Activated T-helper 2 cell treated with anti-CD3 and anti-CD28 coated beads, Interferon-gamma antibody, Interleukin-2, Interleukin-4, amounts not matched to agents 10 μg/mL and 5 μg/mL and 100 μg/mL, durations not matched to agents 14 hours and 24 hours and 36 hours (primary cell): ENCODE data around the gene DACT2. TPM values are rescaled to one million over a fixed set of nuclear protein-coding genes. Genes with fewer than 3 reads are reported as not detected.

ENCODE experiments used
- DNase-seq: peaks from one replicate; pipeline ENCODE4 v3.0.0; 2021; ENCODE audit warnings: low spot score
- H3K27ac Mint-ChIP-seq: one replicate; pipeline ENCODE4 v1.8.0; 2021; ENCODE audit warnings: mixed read lengths
- H3K27me3 Mint-ChIP-seq: one replicate; pipeline ENCODE4 v1.8.0; 2021; ENCODE audit warnings: low read depth, mixed read lengths
- H3K36me3 Mint-ChIP-seq: one replicate; pipeline ENCODE4 v1.8.0; 2021; ENCODE audit warnings: low read depth, mixed read lengths
- H3K4me1 Mint-ChIP-seq: one replicate; pipeline ENCODE4 v1.8.0; 2021; ENCODE audit warnings: low read depth, mixed read lengths
- H3K4me3 Mint-ChIP-seq: one replicate; pipeline ENCODE4 v1.8.0; 2021; ENCODE audit warnings: low read depth, mild to moderate bottlenecking, moderate library complexity, mixed read lengths
- H3K9me3 Mint-ChIP-seq: one replicate; pipeline ENCODE4 v1.8.0; 2021; ENCODE audit warnings: mixed read lengths
- intact Hi-C: fragments of 100-400 bp; cut with micrococcal nuclease; formaldehyde crosslinking; loops from one replicate; pipeline ENCODE4 v1.15.1; 2023
- total RNA-seq: library from RNA; stranded (reverse); gene quantifications from 2 replicates; pipeline ENCODE4 v1.2.3, GENCODE V29; 2022

The DACT2 gene
- total RNA-seq, 1 donor from 2014 or later = 0.80 TPM

DNA sequence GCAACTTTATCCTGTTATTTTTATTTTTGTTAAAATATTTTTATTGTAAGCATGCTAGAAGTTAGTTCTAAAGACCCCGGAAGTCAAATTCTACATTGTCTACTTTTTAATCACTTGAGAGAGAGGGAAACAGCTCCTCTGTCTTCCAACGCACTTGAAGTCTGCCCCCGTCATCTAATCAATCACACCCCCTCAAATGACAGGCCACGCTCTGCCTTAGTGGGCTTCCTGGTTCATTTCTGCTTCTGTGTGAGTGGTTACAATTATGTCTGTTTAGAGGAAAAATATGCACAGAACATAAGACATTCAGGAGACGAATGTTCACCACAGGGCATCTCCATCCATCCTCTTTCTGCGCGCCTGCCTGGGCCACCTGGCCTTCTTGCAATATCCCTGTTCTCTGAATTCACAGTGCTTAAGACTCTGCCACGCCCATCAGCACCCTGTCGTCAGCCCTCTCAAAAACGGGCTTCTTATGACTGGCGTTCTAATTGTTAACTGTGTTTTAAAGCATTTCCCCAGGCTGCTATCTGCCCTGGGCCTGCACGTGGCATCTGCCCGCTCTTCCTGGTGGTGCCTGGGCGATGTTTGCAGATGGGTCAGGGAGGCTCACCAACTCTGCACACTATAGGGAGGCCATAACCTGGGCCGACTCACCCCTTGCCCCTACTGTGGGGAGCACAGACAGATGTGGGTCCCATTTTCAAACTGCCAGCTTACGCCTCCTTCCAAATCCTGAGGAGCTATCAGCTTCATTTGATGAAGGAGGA is 15.4 kb downstream of the DACT2 start:
- Mint-ChIP-seq H3K4me3 (no peak overlapping the region), H3K27me3 (peaks cover 2% of the 10 kb centered on the region), H3K27ac (no peak overlapping the region), H3K36me3 (no peaks in the 10 kb centered on the region), H3K9me3 (no peaks in the 10 kb centered on the region), H3K4me1 (peaks cover 3% of the 10 kb centered on the region)
- intact Hi-C loops = no loop called here
- DNase-seq = no peak

DNA sequence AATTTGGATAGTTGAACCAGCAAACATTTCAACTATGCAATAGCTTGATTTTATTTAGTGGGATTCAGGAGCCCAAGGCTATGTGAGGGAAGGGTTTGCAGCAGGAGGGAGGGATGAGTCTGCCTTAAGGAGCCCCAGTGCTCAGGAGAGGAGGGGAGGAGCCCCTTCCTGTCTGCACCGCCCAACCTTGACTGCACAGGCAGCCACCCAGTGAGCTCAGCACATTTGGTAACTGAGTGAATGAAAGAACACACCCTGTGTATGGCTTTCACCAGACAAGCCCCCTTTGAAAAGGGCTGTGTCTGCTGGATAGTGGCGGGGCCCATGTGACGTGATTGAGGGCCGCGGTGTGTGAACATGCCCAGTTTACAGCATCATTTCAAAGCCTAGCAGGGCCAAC is 17.0 kb downstream of the DACT2 start:
- DNase-seq = no peak
- H3K36me3 Mint-ChIP-seq = no peaks in the 10 kb centered on the region
- no peak overlapping the region for H3K4me3 Mint-ChIP-seq
- H3K4me1 Mint-ChIP-seq = peaks cover 3% of the 10 kb centered on the region
- no peak overlapping the region for H3K27ac Mint-ChIP-seq
- intact Hi-C loops = no loop called here
- peaks cover 2% of the 10 kb centered on the region for H3K27me3 Mint-ChIP-seq
- no peaks in the 10 kb centered on the region for H3K9me3 Mint-ChIP-seq

GRCh38 chr6:168301648-168302398 is 17.8 kb downstream of the DACT2 start:
- no peak overlapping the region for H3K27ac Mint-ChIP-seq
- peaks cover 3% of the 10 kb centered on the region for H3K4me1 Mint-ChIP-seq

GRCh38 chr6:168300975-168301647 is 18.5 kb downstream of the DACT2 start:
- Mint-ChIP-seq H3K4me1 (peaks cover 3% of the 10 kb centered on the region), H3K27ac (no peak overlapping the region), H3K36me3 (no peaks in the 10 kb centered on the region), H3K4me3 (no peak overlapping the region), H3K9me3 (no peaks in the 10 kb centered on the region), H3K27me3 (peaks cover 4% of the 10 kb centered on the region)
- DNase-seq = no peak
- intact Hi-C loops = no loop called here

More at GRCh38 chr6:168301648-168302398, 17.8 kb downstream of the DACT2 start:
- Mint-ChIP-seq H3K4me3 (no peak overlapping the region), H3K27me3 (peaks cover 2% of the 10 kb centered on the region), H3K36me3 (no peaks in the 10 kb centered on the region), H3K9me3 (no peaks in the 10 kb centered on the region)
- intact Hi-C loops = no loop called here
- DNase-seq = no peak

- no peak overlapping the region for H3K27ac Mint-ChIP-seq
- H3K4me3 Mint-ChIP-seq = no peak overlapping the region
- DNase-seq = no peak
- no peaks in the 10 kb centered on the region for H3K36me3 Mint-ChIP-seq
- no peaks in the 10 kb centered on the region for H3K9me3 Mint-ChIP-seq
- peaks cover 4% of the 10 kb centered on the region for H3K27me3 Mint-ChIP-seq
- H3K4me1 Mint-ChIP-seq = peaks cover 3% of the 10 kb centered on the region
- intact Hi-C loops = no loop called here
Measured at GRCh38 chr6:168299541-168300511, 19.8 kb downstream of the DACT2 start.

GRCh38 chr6:168297643-168298042 is 21.9 kb downstream of the DACT2 start:
- intact Hi-C loops = no loop called here

GRCh38 chr6:168294901-168295300 is 24.7 kb downstream of the DACT2 start:
- DNase-seq = no peak
- Mint-ChIP-seq H3K36me3 (no peaks in the 10 kb centered on the region), H3K4me3 (no peak overlapping the region), H3K27ac (no peak overlapping the region), H3K4me1 (no peaks in the 10 kb centered on the region), H3K27me3 (peaks cover 2% of the 10 kb centered on the region), H3K9me3 (peaks cover under 1% of the 10 kb centered on the region)
- intact Hi-C loops = no loop called here

More at GRCh38 chr6:168297643-168298042, 21.9 kb downstream of the DACT2 start:
- H3K36me3 Mint-ChIP-seq = no peaks in the 10 kb centered on the region
- no peaks in the 10 kb centered on the region for H3K9me3 Mint-ChIP-seq
- no peak for DNase-seq
- no peak overlapping the region for H3K27ac Mint-ChIP-seq
- H3K4me1 Mint-ChIP-seq = peaks cover 3% of the 10 kb centered on the region
- H3K27me3 Mint-ChIP-seq = peaks cover 2% of the 10 kb centered on the region
- no peak overlapping the region for H3K4me3 Mint-ChIP-seq

GRCh38 chr6:168293636-168294530 is 25.7 kb downstream of the DACT2 start:
- Mint-ChIP-seq H3K4me3 (no peak overlapping the region), H3K36me3 (peaks cover under 1% of the 10 kb centered on the region), H3K27ac (no peak overlapping the region), H3K9me3 (peaks cover 3% of the 10 kb centered on the region), H3K4me1 (peaks cover under 1% of the 10 kb centered on the region), H3K27me3 (peaks cover 2% of the 10 kb centered on the region)
- intact Hi-C loops = no loop called here
- no peak for DNase-seq

DNA sequence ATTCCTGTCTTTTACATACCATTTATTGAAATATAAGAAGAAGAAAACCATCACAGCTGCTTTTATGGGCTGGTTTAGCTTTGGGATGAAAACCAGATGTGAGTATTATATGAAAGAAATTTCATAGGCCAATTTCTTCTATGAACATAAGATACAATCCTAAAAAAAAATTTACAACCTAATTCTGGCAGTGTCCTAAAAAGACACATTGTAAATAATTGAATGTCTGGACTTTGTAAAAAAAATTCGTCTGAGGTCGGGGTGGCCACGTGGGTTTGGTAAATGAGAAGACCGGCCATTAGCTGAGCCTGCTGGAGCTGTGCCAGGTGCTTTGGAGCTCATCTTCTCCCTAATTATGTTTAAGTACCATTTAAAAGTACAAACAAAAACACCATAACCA is 26.8 kb downstream of the DACT2 start:
- no peak for DNase-seq
- intact Hi-C loops = no loop called here
- Mint-ChIP-seq H3K4me3 (no peak overlapping the region), H3K4me1 (peaks cover 11% of the 10 kb centered on the region), H3K27me3 (peaks cover 2% of the 10 kb centered on the region), H3K27ac (no peak overlapping the region), H3K36me3 (peaks cover 4% of the 10 kb centered on the region), H3K9me3 (peaks cover 14% of the 10 kb centered on the region)

- intact Hi-C loops = no loop called here
- Mint-ChIP-seq H3K27ac (no peak overlapping the region), H3K36me3 (peaks cover 4% of the 10 kb centered on the region), H3K4me3 (no peak overlapping the region), H3K27me3 (no peaks in the 10 kb centered on the region), H3K9me3 (peaks cover 16% of the 10 kb centered on the region), H3K4me1 (peaks cover 20% of the 10 kb centered on the region)
- DNase-seq = no peak
Measured at GRCh38 chr6:168291450-168291849, 28.1 kb downstream of the DACT2 start.

DNA sequence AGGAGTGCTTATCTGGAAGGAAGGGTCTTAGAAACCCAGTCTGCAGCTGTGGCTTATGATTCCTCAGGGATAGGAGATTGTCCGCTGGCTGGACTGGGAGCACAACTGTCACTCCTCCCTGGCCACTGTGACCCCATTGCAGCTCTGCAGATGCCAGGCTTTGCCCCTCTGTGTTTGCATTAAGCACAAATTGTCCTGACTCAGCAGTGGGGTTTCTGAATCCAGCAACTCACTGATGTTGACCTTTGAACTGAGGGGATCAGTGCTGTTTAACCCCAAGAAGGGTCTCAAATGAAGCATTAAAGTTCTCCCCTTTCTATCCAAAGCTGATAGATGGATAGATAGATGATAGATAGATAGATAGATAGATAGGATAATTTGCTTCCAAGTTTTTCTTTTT is 29.5 kb downstream of the DACT2 start:
- H3K27me3 Mint-ChIP-seq = no peaks in the 10 kb centered on the region
- intact Hi-C loops = no loop called here
- DNase-seq = no peak
- no peak overlapping the region for H3K4me3 Mint-ChIP-seq
- H3K36me3 Mint-ChIP-seq = peaks cover 4% of the 10 kb centered on the region
- no peak overlapping the region for H3K27ac Mint-ChIP-seq
- peaks cover 20% of the 10 kb centered on the region for H3K4me1 Mint-ChIP-seq
- H3K9me3 Mint-ChIP-seq = peaks cover 16% of the 10 kb centered on the region
